Activated T-helper 1 cell treated with Interleukin-2 at 50 U/mL for 16 hours (primary cell): Measurements from ENCODE around the gene PACS2.

ENCODE experiments used
- DNase-seq: peaks from one replicate; pipeline ENCODE4 v3.0.0-alpha.2; 2020; ENCODE audit warnings: low read depth

The PACS2 gene

DNA sequence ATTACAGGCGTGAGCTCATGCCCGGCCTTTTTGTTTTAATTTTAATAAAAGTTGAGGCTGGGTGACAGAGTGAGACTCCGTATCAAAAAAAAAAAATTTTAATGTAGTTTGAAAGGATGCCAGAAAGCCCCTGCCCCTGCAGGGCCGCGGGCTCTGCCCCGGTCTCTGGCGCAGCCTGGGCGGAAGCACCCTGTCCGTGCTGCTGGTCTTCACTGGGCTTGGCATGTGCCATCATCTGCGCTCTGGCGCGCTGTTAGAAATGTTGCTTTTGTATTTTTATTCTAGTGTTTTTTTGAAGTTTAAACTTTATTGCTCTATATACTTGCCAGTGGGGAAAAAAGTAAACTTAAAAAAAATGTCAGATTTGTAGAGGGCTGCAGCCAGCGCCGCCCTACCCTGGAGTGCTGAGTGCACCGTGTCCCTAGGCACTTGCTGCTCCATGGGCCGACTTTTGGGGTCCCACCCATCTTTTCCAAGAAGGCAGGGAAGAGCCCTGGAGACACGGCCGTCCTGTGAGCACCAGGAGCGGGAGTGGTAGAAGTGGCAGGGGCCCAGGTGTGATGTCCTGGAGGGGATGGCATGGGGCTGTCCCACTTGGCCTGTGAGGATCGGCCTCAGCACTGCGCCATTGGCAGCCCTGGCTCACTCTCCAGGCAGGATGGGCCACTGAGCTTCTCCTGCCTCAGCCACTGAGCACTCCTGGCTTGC lies 109.1 kb downstream of the PACS2 start:
- no peak for DNase-seq

DNA sequence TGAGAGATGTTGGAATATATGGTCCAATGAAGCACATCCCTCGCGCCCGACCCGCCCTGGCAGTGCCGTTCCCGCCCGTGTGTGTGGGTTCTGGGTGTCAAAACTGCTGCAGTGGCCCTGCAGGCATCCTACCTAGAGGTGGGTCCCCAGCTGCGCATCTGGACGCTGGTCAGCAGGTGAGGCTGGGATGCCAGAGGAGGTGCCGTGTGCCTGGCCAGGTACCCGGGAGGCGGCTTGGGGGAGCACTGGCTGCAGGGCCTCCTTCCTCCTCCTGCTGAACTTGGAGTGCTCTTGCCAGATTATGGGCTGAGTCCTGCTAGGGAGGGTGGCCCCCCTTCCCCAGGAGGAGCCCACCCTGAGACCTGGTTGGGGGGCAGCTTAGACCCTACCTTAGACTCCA lies 110.3 kb downstream of the PACS2 start:
- DNase-seq = no peak

DNA sequence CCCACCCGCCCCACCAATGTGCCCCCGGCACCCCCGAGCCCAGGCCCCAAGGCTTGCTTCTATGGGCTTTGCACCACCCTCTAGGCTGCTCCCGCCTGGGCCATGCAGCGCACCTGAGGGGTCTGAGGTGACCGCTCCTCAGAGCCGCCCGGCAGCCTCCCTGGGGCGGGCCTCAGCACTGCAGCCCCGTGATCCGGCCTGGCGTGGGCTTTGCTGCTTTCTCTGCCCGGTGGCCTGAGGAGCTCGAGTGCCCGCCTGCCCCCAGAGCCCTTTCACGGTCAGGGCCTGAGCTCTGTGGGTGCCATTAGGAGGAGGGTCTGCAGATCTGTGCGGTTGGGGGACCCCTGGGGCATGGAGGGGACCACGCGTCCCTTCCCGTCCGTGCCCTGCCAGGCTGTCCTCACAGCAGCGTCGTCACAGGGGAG lies 111.3 kb downstream of the PACS2 start:
- DNase-seq = no peak

DNA sequence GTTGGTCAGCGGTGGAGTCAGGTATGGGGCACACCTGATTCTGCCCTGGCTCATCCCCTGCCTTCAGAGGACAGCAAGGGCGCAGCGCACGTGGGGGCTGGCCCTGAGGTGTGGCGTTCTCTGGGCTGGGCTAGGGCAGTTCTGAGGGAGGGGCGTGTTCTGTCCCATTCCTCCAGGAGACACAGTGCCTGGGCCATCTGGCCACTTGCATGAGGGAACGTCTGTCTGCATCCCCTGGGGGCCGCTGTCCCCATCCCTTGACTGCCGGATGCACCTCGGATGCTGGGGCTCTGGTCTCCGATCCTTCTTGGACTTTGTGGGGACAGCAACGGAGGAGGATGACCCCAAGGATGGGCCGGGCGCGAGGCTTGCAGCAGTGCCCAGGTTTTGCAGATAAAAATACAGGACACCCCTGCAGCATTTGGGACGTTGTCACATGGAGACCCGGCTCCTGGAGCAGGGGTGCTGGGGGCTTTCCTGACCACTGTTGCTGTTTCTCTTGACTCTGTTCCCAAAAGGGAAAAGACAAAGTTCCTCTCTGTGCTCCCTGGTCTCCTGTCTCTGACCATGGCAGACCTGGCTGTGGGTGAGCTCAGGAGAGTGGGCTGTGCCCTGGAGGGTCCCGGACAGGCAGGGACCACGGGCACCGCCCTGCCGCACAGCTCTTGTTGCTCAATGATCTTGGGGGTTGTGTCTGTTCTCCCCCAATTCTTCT lies 112.0 kb downstream of the PACS2 start:
- DNase-seq = no peak

DNA sequence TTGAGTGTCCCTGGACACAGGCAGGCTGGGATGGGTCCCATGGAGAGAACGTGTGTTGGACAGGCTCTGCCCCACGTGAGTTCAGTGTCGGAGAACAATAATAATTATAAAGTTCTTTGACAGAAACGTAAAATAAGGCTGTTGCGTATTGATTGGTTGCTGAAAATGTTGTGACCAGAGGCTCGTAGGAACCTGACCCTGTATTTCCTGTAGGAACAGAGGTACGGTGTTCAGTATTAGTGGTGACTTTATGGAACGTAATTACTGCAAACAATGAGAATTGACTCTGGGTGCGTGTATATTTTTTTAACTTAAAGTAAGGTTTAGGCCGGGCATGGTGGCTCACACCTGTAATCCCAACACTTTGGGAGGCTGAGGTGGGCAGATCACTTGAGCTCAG lies 112.9 kb downstream of the PACS2 start:
- no peak for DNase-seq

DNA sequence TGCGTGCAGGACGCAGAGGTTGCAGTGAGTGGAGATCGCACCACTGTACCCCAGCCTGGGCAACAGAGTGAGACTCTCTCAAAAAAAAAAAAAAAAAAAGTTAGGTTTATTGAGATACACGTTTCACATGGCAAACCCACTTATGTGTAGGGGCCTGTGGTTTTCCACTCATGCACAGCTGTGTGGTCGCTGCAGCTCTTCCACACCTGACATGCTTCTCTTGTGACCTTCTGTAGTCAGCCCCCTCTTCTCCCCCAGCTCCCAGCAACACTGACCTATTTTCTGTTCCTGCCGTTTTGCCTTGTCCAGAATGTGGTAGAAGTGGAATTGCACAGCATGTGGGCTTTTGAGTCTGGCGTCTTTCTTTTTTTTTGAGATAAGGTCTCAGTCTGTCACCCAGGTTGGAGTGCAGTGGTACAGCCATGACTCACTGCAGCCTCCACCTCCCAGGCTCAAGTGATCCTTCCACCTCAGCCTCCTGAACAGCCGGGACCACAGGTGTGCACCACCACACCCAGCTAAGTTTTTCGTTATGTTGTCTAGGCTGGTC lies 113.5 kb downstream of the PACS2 start:
- no peak for DNase-seq

DNA sequence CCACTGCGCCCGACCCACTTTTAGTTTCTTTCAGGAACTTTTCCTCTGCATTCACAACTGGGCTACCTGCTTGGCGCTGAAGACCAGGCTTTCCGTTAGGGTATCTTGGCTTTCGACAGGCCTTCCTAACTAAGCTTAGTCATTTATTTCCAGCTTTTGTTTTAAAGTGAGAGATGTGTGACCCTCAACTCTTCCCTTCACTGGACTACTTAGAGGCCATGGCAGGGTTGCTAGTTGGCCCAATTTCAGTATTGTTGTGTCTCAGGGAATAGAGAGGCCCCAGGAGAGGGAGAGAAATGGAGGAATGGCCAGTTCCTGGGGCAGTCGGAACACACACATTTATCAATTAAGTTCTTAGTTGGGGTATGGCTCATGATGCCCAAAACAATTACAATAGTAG lies 115.5 kb downstream of the PACS2 start:
- no peak for DNase-seq

DNA sequence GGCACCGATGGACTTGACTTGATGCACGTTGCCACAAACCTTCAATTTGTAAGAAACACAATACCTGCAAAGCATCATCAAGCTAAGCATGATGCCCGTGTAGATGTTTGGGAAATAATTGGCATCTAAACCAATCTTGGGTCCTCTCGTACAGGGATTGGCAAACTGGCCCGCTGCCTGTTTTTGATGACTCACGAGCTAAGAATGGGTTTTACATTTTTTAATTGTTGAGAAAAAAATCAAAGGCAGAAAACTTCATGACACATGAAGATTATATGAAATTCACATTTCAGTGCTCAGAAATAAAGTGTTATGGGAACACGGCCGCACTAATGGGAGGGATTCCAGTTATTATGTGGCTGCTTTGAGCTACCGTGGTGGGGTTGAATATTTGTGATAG lies 116.0 kb downstream of the PACS2 start:
- DNase-seq = no peak

DNA sequence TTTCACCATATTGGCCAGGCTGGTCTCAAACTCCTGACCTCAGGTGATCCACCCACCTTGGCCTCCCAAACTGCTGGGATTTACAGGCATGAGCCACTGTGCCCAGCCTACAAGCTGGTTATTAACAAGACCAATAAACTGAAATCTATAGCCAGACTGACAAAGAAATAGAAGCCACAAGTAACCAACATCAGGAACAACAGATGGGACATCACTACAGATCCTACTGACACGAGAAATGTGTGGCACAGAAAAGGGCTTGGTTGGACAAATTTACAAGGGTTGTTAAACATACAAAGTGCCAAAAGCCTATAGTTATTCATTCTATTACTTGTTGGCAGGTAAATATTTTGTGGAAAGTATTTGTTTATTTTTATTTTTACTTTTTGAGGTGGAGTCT lies 116.7 kb downstream of the PACS2 start:
- no peak for DNase-seq

DNA sequence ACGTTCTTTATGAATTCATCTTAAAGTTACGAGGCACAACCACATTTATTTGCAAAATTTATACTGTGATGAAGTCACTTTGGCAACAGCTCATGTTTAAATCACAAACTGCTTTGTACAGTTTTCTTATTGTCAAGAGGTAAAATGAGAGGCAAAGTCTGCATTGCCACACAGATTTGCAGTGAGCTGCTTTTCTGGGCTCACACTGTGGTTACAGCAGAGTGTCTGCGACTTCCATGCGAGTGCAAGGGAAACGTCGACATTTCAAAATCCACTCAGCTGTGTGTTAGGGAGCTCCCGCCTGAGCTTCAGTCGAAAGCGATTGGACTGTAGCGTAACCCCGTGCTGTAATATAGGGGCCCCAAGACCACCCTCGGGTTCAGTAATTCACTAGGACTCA lies 118.1 kb downstream of the PACS2 start:
- no peak for DNase-seq

DNA sequence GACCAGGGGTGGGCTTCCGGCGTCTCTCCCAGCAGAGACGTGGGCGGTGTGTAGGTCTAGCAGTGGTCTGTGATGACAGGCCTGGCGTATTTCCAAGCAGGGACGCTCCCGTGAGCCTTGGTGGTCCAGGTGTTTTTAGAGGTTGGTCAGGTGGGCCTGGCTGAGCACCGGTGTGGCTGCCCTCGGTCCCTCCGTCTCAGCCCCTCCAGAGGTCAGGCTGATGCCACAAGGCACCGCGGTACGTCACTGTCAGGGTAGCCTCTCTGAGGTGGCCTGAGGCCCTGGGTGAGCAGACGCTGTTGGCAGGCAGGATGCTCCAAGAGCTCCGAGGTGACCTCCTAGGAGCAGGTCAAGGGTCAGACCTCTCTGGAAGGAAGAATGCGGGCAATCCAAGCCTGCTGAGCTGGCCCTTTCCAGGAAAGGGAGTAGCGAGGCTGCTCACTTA lies 118.6 kb downstream of the PACS2 start:
- DNase-seq = no peak

DNA sequence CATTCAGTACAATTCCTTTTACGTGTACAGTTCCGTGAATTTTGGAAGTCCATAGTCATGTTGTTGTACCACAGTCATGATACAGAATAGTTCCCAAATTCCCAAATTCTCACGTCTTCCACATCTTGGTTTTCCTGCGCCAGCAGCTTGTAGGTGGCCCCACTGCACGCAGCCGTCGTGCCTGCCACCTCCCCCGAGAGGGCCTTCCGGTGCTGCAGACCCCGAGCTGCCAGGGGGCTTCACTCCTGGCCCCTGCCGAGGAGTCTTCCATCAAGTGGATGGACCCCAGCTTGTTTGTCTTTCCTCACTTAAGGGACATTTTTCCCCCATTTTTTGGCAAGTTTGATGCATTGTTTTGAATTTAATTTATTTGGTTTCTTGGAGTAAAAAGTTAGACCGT lies 121.9 kb downstream of the PACS2 start:
- DNase-seq = no peak

DNA sequence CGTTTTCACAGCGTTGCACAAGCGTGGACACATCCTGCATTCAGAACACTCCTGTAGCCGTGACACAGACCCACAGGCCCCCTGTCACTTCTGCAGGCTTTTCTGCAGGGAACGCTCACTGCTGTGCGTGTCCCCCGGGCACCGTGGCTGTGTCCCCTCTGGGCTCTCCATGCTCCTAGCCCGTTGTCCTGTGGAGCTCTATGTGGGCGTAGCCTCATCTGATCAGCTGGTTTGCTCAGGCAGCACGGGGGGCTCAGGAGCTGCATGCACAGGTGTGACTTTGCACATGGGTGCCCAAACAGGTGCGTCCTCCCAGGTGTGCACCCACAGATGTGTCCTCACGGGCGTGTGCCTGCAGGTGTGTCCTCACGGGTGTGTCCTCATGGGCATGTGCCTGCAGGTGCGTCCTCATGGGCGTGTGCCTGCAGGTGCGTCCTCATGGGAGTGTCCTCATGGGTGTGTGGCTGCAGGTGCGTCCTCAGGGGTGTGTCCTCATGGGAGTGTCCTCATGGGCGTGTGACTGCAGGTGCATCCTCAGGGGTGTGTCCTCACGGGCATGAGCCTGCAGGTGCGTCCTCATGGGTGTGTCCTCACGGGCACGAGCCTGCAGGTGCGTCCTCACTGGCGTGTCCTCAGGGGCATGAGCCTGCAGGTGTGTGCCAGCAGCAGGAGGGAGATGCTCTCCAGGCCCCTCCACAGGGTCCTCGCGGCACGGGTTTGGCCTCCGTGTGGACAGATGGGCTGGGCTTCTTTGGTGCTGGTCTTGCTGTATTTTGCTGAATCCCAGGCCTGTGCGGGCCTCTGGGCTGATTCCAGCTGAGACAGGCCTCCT lies 122.6 kb downstream of the PACS2 start:
- DNase-seq = no peak

DNA sequence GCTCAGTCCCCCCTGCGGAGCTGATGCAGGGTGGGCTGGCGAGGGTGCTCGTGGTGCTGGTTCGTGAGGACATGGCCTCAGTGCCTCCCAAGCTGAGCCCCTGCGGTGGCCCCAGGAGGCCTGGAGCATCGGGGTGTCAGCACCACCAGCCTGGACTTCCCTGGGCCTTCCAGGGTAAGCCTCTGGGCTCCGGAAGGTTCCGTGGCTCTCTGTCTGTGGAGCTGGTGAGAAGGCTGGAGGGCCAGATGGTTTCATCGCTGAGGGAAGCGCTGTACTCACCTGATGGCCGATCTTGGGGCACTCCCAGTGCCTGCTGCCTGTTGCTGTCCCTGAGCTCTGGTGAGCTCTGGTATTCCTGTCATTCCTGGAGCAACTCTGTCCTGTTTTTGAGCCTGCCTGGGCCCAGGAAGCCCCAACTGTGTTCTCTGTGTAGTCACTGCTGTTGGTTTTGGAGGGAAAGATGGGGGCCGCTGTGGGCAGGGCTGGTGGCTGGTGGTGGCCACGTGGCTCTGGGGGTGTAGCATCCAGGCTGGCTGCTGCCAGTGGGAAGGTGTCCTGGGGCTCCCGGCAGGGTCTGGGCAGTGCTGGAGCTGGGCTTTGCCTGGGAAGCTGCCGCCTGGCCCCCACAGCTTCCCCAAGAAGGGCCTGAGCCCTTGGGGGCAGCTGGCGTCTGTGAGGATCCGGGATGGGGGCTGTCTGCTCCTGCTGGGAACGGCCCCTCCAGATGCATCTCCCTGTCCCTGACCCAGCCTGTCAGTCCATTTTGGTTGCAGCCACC lies 123.4 kb downstream of the PACS2 start:
- DNase-seq = no peak

DNA sequence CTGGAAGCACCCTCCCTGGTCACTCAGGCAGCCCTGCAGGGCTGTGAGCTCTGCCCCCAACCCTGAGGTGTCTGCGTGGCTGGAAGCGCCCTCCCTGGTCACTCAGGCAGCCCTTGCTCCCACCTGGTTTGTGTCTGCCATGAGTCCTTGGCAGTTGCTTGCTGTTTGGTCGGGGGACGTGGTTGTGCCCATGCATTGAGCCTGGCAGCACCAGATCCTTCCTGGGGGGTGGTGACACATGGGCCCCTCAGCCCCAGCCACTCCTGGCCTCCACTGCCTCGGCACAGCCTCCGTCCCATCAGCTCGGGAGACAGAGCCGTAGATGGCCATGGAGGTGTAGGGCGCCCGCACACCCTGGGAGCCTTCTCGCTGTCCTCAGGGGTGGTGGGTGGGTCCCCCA lies 124.6 kb downstream of the PACS2 start:
- DNase-seq = no peak

DNA sequence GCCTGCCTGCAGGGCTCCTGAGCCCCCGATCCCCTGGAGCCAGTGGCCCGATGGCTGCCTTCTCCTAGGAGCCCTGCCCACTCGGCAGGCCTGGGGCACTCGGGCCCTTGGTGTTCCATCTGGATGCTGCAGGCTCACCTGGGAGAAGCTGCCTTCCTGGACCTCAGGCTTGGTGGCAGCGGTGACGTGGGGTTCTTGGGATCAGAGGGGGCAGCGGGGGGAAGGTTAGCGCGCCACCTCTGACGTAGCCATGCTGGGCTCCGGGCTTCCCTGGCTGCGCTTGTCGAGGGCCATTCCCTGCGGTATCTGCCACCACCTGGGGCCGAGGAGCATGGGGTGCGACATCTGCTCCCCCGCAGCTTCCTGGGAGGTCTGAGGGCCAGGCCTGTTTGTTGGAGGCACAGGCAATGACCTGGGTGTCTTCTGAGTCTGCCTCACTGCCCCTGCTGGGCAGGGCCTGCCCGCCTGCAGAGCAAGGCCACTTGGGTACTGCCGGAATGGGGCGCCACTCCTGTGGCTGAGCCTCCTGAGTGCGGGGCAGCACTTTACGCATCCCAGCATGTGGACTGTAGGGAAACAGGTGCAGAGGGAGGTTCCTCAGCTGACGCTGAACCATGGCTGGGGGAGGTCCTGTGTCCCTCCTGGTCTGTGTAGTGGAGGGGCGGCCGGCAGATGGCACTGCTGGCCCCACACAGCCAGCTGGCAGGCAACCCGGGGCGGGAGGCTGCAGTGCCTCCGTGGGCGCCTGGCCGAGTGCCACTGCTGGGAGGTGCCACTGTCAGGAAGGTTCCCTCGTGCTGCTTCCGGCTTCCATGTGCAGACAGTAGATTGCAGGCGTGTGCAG lies 125.4 kb downstream of the PACS2 start:
- DNase-seq = no peak

DNA sequence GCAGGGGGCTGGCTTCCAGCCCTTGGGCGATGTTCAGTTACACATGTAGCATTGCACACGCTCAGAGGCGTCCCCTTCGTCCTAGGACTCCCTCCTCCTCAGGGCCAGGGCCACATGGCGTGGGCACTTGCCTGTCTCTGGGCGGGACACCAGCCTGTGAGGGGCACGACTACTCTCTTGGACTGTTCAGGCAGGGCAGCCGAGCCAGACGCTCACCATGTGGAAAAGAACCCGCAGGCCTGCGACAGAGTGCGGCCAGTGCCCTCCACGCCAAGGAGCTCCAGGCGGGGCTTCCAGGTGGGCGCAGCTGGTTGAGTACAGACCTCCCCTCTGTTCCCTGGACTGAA lies 126.0 kb downstream of the PACS2 start:
- DNase-seq = no peak

DNA sequence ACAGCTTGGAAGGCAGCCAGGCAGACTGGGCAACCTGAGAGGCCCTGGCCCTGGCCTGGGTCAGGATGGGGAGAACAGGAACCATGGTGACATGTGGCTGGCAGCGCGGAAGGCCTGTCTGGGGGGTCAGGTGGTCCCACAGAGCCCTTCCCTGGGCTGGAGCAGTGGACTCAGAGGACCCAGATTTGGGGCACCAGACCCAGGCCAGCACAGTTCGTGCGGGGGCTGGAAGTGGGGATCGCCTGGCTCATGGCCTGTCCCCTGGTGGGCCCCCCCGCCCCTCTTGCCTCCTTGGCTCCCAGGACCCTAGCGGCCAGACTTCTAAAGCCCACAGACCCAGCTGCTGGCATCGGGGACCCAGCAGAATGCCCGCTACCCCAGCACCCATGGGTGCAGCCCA lies 126.4 kb downstream of the PACS2 start:
- no peak for DNase-seq

DNA sequence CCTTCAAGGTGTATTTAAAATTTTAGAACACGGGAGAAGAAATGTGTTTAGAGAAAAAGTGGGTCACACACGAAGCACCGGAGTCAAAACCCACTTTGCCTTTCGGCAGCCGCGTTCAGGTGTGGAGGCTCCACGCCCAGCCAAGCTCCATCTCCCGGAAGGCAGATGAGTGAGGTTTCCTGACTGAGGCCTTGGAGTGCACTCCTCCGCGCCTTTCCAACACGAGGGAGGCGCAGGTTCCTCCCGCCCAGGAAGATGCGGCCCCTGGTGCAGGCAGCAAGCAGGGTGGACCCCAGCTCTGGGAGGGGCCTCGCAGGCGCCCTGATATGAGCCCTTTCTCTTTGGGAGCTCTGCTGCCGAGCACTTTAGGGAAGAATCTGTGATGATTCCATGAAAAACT lies 127.6 kb downstream of the PACS2 start:
- DNase-seq = no peak

DNA sequence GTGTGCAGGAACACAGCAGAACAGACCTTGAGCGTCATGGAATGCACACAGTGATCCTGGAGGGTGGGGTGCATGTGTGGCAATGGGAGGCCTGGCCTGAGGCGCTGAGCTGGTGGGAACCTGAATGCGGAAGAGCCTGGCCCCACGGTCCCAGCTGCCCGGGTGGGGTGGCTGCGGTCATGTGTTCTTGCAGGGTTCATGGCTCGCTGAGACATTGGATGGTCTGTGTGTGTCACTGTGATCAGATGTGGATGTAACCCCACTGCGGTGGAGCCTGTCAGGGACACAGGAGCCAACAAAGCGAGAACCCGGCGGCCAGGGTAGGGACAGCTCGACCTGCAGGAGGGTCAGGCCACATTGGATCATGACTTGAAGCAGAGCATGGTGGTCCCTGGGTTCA lies 128.3 kb downstream of the PACS2 start:
- DNase-seq = no peak

DNA sequence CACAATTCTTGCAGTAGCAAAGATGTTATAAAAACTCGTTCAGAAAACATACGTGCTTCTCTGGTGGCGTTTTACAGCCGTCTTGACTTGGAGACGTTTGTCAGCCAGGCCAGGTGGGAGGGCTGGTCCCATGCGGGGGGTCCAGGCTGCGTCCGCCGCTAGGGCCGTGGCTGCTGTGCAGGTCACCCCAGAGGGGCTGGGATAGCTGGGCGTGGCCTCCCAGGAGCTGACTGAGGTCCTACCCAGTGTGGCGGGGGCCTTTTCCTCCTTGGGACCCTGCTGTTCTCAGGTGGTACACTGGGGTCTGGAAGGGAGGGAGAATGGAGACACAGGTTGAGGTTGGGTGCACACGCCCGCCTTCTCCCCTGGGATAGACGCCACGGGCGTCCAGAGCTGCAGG lies 130.3 kb downstream of the PACS2 start:
- no peak for DNase-seq
